ENCODE data around the gene VMO1. TPM values are rescaled to one million over a fixed set of nuclear protein-coding genes. Genes with fewer than 3 reads are reported as not detected.

VMO1 gene
- total RNA-seq, 4 donors from 2014 or later, result 1.4 to 7.2 (median 3.8) TPM; not detected in 1

DNA sequence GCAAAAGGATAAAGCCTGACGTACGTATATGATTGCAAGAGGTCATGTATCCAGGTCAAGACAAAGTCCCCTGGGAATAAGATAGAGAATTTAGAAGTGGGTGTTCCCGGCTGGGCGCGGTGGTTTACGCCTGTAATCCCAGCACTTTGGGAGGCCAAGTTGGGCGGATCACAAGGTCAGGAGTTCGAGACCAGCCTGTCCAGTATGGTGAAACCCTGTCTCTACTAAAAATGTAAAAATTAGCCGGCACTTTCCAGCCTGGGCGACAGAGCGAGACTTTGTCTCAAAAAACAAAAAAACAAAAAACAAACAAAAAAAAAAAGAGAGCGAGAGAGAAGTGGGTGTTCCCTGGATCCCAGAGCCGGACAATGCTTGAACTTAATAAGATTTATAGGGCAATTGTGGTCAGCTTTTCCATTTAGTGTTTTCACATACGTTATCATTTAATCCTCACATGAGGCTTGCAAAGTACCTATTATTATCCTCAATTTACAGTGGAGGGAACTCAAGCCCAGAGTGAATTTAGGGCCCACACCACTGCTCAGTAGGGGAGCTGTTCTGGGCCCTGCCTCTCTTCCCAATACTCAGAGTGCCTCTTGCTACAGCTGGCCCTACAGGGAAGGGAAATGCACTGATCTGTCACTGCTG lies 2.1 kb upstream of the VMO1 start:
- H3K27ac ChIP-seq, result no peak overlapping the region
- H3K9me3 ChIP-seq, result no peaks in the 10 kb centered on the region
- H3K4me1 ChIP-seq, result peaks cover 36 to 44% of the 10 kb centered on the region in 2 donors
- H3K4me3 ChIP-seq, result no peak overlapping the region
- H3K27me3 ChIP-seq, result peaks cover 21 to 37% (median 30%) of the 10 kb centered on the region in 3 donors
- TF ChIP-seq, protein P1, sequence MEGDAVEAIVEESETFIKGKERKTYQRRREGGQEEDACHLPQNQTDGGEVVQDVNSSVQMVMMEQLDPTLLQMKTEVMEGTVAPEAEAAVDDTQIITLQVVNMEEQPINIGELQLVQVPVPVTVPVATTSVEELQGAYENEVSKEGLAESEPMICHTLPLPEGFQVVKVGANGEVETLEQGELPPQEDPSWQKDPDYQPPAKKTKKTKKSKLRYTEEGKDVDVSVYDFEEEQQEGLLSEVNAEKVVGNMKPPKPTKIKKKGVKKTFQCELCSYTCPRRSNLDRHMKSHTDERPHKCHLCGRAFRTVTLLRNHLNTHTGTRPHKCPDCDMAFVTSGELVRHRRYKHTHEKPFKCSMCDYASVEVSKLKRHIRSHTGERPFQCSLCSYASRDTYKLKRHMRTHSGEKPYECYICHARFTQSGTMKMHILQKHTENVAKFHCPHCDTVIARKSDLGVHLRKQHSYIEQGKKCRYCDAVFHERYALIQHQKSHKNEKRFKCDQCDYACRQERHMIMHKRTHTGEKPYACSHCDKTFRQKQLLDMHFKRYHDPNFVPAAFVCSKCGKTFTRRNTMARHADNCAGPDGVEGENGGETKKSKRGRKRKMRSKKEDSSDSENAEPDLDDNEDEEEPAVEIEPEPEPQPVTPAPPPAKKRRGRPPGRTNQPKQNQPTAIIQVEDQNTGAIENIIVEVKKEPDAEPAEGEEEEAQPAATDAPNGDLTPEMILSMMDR (IDR thresholded peaks at IDR 0.05 in 4 of 5, conservative IDR thresholded peaks at IDR 0.05 in 1 of 5), result no peak
- TF ChIP-seq POLR2A (IDR thresholded peaks at IDR 0.05), result no peak
- in situ Hi-C loops (cut with MboI; ENCODE audit: low sequenced_read_pairs in 4 of 4) (loop anchor here (5.0 to 25.0 kb wide), 4 partner anchors 53 to 99 kb away; partner anchors contain the start of genes C17orf107 (in 2 of the 4), CXCL16 (in 1 of the 4), MED11 (in 1 of the 4) and ZMYND15 (in 1 of the 4)), intact Hi-C loops (cut with DNase I; ENCODE audit: low total_unique reads) (no loop called here)
- ATAC-seq, result no peak
- no peak for DNase-seq
- no peaks in the 10 kb centered on the region for H3K36me3 ChIP-seq

DNA sequence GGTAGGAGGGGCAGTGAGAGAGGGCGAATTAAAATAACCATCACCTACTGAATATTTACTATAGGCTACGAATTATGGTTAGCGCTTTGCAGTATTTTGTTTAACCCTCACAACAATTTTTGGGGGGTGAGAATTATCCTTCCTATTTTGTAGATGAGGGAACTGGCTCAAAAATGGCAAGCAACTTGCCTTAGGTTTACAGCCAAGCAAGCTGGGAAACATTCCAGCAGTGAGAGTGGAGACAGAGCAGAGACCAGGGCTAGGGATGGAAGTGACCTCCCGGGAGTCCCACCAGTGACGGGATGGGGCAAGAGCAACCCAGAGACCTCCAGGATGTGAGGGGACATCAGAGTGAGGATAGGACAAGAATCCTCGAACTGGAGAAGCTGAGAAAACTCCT lies 352 bp upstream of the VMO1 start:
- H3K27ac ChIP-seq, result no peak overlapping the region
- TF ChIP-seq, protein P1 (IDR thresholded peaks at IDR 0.05 in 4 of 5, conservative IDR thresholded peaks at IDR 0.05 in 1 of 5), result no peak
- TF ChIP-seq POLR2A (IDR thresholded peaks at IDR 0.05), result no peak

DNA sequence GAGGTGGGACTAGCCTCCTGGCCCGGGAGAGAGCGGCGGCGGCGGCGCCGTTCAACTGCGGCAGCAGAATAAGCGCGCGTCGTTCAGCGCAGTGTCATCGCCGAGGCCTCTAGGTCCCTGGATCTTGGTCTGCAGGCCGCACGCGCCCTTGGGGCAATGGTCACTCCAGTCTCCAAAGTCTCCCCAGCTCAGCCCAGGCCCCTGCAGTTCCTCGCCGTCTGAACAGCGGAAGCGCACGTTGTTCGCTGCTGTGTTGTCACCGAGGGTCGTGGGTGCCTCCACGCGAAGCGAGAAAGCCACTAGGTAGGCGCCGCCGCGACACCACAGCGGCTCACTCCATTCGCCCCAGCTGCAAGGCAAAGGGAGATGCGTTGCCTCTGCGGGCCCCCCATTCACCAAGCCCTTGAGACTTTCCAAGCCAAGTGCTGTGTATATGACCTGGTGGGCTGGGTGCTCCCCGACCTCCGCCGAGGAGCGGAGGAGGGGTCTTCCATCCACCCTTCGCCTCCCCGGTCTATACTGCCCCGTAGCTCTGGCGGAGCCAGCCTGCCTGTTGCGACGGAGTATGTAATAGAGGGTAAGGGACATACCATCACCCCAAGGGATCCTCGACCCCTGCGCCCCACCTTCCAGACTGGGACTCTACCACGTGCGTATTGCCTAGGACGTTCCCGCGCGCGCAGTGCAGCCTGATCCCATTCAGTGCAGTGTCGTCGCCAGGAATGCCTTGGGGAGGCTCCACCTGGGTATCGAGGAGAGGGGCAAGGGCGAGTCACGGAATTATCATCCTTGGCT lies 656 bp downstream of the VMO1 start:
- Histone ChIP-seq H3K9me3 (no peaks in the 10 kb centered on the region), H3K4me1 (peaks cover 32 to 40% of the 10 kb centered on the region in 2 donors), H3K27me3 (peaks cover 36 to 59% (median 52%) of the 10 kb centered on the region in 3 donors), H3K4me3 (peak overlapping the region; percentile 11 to 40 (median 24)), H3K36me3 (no peaks in the 10 kb centered on the region), H3K27ac (no peak overlapping the region)
- DNase-seq (no peak), ATAC-seq (no peak)
- intact Hi-C loops (cut with DNase I; ENCODE audit: low total_unique reads), result no loop called here
- no peak for TF ChIP-seq POLR2A (IDR thresholded peaks at IDR 0.05)
- TF ChIP-seq, protein P1 (IDR thresholded peaks at IDR 0.05 in 4 of 5, conservative IDR thresholded peaks at IDR 0.05 in 1 of 5), result no peak
- in situ Hi-C loops (cut with MboI; ENCODE audit: low sequenced_read_pairs in 4 of 4), result loop anchor here (5.0 to 25.0 kb wide), 4 partner anchors 51 to 102 kb away; partner anchors contain the start of genes C17orf107 (in 2 of the 4), CXCL16 (in 1 of the 4), MED11 (in 1 of the 4) and ZMYND15 (in 1 of the 4)

More for the DNA sequence above, 352 bp upstream of the VMO1 start:
- DNase-seq (no peak), ATAC-seq (no peak)
- Histone ChIP-seq H3K36me3 (no peaks in the 10 kb centered on the region), H3K4me3 (peak overlapping the region; percentile 11 to 40 (median 24)), H3K4me1 (peaks cover 36 to 44% of the 10 kb centered on the region in 2 donors), H3K9me3 (no peaks in the 10 kb centered on the region), H3K27me3 (peaks cover 34 to 54% (median 48%) of the 10 kb centered on the region in 3 donors)
- intact Hi-C loops (cut with DNase I; ENCODE audit: low total_unique reads) (no loop called here), in situ Hi-C loops (cut with MboI; ENCODE audit: low sequenced_read_pairs in 4 of 4) (loop anchor here (5.0 to 25.0 kb wide), 4 partner anchors 52 to 101 kb away; partner anchors contain the start of genes C17orf107 (in 2 of the 4), CXCL16 (in 1 of the 4), MED11 (in 1 of the 4) and ZMYND15 (in 1 of the 4))

DNA sequence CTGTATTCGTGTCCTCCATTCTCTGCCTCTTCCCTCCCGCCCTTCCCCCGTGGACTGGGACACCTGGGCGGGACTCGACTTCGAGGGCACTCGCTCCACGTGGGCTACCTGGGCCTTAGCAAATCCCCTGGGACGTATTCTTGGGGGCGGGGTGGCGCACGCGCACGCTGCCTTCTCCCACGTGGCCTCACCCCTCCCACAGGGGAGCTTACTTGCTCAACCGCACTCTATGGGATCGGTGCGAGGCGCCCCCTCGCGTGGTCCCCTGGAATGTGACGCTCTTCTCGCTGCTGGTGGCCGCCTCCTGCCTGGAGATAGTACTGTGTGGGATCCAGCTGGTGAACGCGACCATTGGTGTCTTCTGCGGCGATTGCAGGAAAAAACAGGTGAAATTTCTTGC lies 3.5 kb downstream of the VMO1 start:
- no peaks in the 10 kb centered on the region for H3K36me3 ChIP-seq
- H3K27me3 ChIP-seq, result peaks cover 40 to 63% (median 55%) of the 10 kb centered on the region in 3 donors
- TF ChIP-seq, protein P1 (IDR thresholded peaks at IDR 0.05 in 4 of 5, conservative IDR thresholded peaks at IDR 0.05 in 1 of 5), result no peak
- TF ChIP-seq POLR2A (IDR thresholded peaks at IDR 0.05), result no peak
- in situ Hi-C loops (cut with MboI; ENCODE audit: low sequenced_read_pairs in 4 of 4) (loop anchor here (10.0 to 25.0 kb wide), 3 partner anchors 48 to 105 kb away; partner anchors contain the start of genes C17orf107 (in 2 of the 4), CXCL16 (in 1 of the 4), MED11 (in 1 of the 4) and ZMYND15 (in 1 of the 4)), intact Hi-C loops (cut with DNase I; ENCODE audit: low total_unique reads) (no loop called here)
- H3K27ac ChIP-seq, result no peak overlapping the region
- DNase-seq (no peak), ATAC-seq (no peak)
- H3K9me3 ChIP-seq, result no peaks in the 10 kb centered on the region
- H3K4me3 ChIP-seq, result no peak overlapping the region
- peaks cover 20 to 25% of the 10 kb centered on the region in 2 donors for H3K4me1 ChIP-seq
